ENCODE results near the gene C1orf35.

C1orf35 gene

DNA sequence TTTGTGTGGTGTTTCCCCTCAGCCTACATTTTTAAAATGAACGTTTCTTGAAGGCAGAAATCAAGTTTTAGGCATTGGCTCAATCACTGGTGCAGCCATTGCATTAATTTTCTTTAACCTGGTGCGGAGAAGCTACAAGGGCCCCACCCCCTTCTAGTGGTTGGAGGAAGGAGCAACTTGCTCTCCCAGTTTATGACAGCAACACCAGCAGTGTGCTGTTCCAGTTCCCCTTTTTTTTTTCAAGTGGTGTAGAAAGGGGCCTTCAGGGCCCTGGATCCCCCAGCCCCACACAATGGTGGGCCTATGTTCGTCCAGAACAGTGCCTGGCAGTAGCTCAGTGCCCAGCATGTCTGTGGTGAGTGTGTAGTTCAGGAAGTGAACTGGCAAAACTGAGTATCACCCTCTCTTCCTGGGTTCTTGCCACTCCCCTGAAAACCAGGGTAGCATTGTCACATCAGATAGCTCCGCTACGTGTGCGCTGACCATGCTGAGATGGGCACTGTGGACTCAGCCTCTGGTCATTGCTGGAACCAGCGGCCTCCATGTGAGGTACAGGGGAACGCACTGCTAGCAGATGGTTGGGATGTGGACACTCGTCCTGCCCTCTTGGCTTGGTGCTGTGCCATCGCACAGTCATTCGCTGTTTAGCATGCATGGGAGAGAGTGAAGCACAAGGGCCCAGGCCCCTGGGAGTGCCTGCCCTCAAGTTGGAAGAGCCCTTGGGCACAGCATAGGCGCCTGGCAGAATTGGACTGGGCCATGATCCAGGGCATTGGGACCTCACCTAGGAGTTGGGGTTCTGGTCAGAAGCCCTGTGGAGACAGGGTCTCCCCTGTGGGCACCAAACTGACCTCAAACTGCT, 13.4 kb downstream of the C1orf35 start:
- TF ChIP-seq, protein P1, sequence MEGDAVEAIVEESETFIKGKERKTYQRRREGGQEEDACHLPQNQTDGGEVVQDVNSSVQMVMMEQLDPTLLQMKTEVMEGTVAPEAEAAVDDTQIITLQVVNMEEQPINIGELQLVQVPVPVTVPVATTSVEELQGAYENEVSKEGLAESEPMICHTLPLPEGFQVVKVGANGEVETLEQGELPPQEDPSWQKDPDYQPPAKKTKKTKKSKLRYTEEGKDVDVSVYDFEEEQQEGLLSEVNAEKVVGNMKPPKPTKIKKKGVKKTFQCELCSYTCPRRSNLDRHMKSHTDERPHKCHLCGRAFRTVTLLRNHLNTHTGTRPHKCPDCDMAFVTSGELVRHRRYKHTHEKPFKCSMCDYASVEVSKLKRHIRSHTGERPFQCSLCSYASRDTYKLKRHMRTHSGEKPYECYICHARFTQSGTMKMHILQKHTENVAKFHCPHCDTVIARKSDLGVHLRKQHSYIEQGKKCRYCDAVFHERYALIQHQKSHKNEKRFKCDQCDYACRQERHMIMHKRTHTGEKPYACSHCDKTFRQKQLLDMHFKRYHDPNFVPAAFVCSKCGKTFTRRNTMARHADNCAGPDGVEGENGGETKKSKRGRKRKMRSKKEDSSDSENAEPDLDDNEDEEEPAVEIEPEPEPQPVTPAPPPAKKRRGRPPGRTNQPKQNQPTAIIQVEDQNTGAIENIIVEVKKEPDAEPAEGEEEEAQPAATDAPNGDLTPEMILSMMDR (IDR thresholded peaks at IDR 0.05; ENCODE audit: extremely low read depth, insufficient read depth, missing control alignments) = no peak
- no peak for DNase-seq (ENCODE audit: low spot score)
- in situ Hi-C loops (cut with MboI; ENCODE audit: low pct_unique_long_range_greater_than_20kb, low sequenced_read_pairs, unreplicated experiment) = no loop called here

DNA sequence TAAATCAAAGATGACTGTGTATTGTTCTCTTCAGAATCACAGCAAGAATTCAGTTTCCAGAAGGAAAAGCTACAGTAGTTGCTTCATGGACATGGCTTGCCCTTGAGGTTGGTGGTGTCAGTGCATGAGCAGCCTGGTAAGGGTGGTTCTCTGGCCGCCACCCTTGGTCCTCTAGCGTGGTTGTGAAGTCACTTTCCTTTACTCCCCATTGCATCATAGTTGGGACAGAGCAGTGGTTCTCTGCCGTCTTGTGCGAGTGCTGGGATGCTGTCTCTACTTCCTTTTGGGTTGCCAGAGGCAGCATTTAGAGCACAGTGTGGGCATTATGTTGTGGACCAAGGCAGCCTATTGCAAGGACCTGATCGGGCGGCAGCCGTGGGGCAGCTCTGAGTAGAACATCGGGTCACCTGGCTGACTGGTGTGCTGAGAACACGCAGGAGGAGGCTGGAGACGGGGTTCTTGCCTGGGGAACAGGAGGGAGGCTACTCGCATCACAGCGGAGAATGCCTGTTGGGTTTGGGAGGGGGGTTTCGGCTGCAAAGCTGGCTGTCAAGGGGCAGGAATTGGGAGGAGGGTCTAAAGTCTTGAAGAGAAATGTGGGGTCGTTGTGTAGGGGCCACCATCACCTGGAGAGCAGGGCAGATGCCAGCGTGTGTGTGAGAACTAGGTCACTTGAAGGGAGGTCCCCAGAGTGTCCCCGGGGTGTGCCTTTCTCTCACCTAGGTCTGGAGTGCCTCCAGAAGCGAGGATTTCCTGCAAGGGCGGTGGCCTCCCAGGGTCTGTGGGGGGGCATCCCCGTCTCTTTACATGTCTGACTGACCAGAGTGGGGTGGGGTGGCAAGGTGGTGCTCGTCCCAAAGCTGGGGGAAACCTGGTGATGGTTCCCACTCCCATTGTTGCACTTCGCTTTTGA, 14.3 kb downstream of the C1orf35 start:
- TF ChIP-seq, protein P1 (IDR thresholded peaks at IDR 0.05; ENCODE audit: extremely low read depth, insufficient read depth, missing control alignments) = no peak
- DNase-seq (ENCODE audit: low spot score) = no peak
- in situ Hi-C loops (cut with MboI; ENCODE audit: low pct_unique_long_range_greater_than_20kb, low sequenced_read_pairs, unreplicated experiment) = no loop called here

DNA sequence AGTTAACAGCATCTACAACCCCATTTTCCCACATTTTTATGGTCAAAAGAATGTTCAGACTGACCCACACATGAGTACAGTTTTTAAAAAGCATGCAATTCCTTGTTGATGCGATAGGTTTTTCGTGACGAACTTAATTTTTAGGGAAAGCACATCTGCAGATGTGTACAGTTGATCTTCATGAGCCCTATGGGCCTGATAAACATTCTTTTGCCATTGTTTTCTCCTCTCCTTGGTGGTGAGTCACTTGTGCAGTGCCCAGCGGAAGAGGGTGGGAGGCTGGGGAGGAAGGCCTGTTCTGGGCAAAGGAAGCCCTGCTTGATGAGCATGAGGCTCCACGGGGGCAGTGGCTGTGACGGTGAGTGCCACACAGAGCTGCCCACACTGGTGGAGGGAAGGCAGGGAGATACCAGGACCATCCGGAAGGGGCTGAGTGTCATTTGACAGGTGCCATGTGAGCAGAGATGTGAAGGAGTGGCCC, 15.3 kb downstream of the C1orf35 start:
- in situ Hi-C loops (cut with MboI; ENCODE audit: low pct_unique_long_range_greater_than_20kb, low sequenced_read_pairs, unreplicated experiment) = no loop called here
- TF ChIP-seq, protein P1 (IDR thresholded peaks at IDR 0.05; ENCODE audit: extremely low read depth, insufficient read depth, missing control alignments) = no peak
- no peak for DNase-seq (ENCODE audit: low spot score)

DNA sequence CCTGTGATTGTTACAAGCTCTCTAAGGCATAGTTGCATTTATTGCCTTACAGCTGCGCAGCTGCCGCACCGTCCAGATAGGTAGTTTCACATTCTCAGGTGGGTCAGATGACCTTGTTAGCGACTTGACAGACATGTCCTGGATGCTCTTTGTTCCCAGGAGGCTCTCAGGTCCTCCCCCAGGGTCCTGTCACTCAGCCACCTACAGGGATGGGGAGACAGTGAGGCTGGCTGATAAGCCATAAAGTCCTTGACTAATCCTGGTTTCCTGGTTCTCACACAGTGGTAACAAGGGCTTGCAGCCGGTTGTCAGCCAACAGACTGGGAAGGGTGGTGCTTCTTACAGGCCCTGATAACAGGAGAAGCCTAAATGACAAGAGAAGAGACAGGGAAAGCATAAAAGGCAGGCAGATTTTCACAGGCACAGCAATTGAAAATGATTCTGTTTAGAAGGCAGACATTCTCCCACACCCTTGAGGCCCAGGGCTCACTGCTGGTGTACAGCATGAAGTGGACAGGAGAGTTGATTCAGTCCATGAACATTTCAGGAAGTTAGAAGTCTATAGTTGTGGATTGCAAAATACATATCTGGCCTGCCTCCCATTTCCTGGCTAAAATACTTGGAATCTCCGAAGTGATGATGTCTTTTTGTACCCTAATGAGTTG, 17.7 kb downstream of the C1orf35 start:
- no peak for DNase-seq (ENCODE audit: low spot score)
- in situ Hi-C loops (cut with MboI; ENCODE audit: low pct_unique_long_range_greater_than_20kb, low sequenced_read_pairs, unreplicated experiment) = no loop called here
- TF ChIP-seq, protein P1 (IDR thresholded peaks at IDR 0.05; ENCODE audit: extremely low read depth, insufficient read depth, missing control alignments) = no peak

DNA sequence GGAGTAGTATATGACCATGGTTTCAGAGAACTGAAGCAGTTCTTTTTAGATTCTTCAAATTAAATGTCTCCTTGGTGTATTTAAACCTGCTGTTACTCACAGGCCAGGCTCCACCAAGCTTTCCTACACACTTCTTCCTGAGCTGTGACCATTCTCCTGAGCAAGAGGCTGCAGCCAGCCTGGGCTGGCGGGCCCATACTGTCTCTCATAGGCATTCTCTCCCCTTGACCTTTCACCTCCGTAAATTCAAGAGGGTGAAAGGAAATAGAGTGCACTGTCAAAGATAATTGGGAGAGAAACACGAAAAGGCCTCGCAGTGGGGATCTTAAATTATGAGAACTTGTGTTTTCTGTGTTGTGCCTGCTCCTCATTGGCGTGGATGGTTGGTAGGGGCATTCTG, 18.3 kb downstream of the C1orf35 start:
- in situ Hi-C loops (cut with MboI; ENCODE audit: low pct_unique_long_range_greater_than_20kb, low sequenced_read_pairs, unreplicated experiment) = no loop called here
- DNase-seq (ENCODE audit: low spot score) = no peak
- TF ChIP-seq, protein P1 (IDR thresholded peaks at IDR 0.05; ENCODE audit: extremely low read depth, insufficient read depth, missing control alignments) = no peak

DNA sequence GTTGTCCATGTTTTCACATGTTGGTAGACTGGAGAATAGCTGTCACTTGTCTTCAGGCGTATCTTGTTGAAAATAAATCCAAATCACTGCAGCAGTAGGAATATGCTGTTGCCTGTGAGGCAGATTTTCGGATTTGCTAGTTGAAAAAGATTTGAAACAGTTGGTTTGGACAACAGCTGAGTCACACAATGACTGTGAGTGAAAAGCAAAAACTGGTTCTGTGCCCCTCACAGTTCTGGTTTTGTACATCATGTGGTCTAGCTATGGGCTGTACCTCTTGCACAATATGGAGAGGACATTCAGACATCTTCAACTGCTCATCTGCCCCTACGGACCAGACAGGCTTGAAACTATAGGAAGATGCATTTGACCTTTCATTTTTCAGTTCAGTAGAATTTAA, 18.8 kb downstream of the C1orf35 start:
- in situ Hi-C loops (cut with MboI; ENCODE audit: low pct_unique_long_range_greater_than_20kb, low sequenced_read_pairs, unreplicated experiment) = no loop called here
- TF ChIP-seq, protein P1 (IDR thresholded peaks at IDR 0.05; ENCODE audit: extremely low read depth, insufficient read depth, missing control alignments) = no peak

More for the DNA sequence above, 18.8 kb downstream of the C1orf35 start:
- DNase-seq (ENCODE audit: low spot score) = no peak

All from GM13977 (cell line).